Hematopoietic multipotent progenitor cell treated with erythropoietin and hydrocortisone succinate and interleukin-3 and kit ligand, for 4 days (in vitro differentiated cells): ENCODE results near the gene PTPRZ1.

Source experiments
- DNase-seq: peaks from one replicate; pipeline ENCODE4 v3.0.0-alpha.2; 2015

Gene PTPRZ1

GRCh38 chr7:121872831-121873288, at the start of gene PTPRZ1:
PTPRZ1 (plus strand) TSS chr7:121873161; CDS start chr7:121873500, 339 bp downstream.
- DNase-seq, result peak; percentile 24

- DNase-seq, result no peak
Measured at GRCh38 chr7:121824276-121824675, 48.7 kb upstream of the PTPRZ1 start.

GRCh38 chr7:121831351-121831750, 41.6 kb upstream of the PTPRZ1 start:
- no peak for DNase-seq

GRCh38 chr7:121831801-121832200, 41.2 kb upstream of the PTPRZ1 start:
- DNase-seq, result no peak

GRCh38 chr7:121832347-121832746, 40.6 kb upstream of the PTPRZ1 start:
- no peak for DNase-seq

- DNase-seq, result no peak
Measured at GRCh38 chr7:121833991-121834390, 39.0 kb upstream of the PTPRZ1 start.

GRCh38 chr7:121837462-121837861, 35.5 kb upstream of the PTPRZ1 start:
- DNase-seq, result no peak

GRCh38 chr7:121847041-121847440, 25.9 kb upstream of the PTPRZ1 start:
- no peak for DNase-seq

- no peak for DNase-seq
Measured at GRCh38 chr7:121853307-121853706, 19.7 kb upstream of the PTPRZ1 start.

GRCh38 chr7:121860953-121861352, 12.0 kb upstream of the PTPRZ1 start:
- DNase-seq, result no peak

GRCh38 chr7:121862591-121862990, 10.4 kb upstream of the PTPRZ1 start:
- DNase-seq, result no peak

- DNase-seq, result no peak
Measured at GRCh38 chr7:121871188-121871587, 1.8 kb upstream of the PTPRZ1 start.

GRCh38 chr7:121873289-121874194, 581 bp downstream of the PTPRZ1 start:
- peak; percentile 11 for DNase-seq

GRCh38 chr7:121874298-121874697, 1.3 kb downstream of the PTPRZ1 start:
- no peak for DNase-seq

- no peak for DNase-seq
Measured at GRCh38 chr7:121875203-121875602, 2.2 kb downstream of the PTPRZ1 start.

GRCh38 chr7:121876656-121877500, 3.9 kb downstream of the PTPRZ1 start:
- no peak for DNase-seq

GRCh38 chr7:121878918-121879464, 6.0 kb downstream of the PTPRZ1 start:
- DNase-seq, result no peak

GRCh38 chr7:121879544-121879943, 6.6 kb downstream of the PTPRZ1 start:
- no peak for DNase-seq

GRCh38 chr7:121882731-121883130, 9.8 kb downstream of the PTPRZ1 start:
- no peak for DNase-seq

GRCh38 chr7:121885166-121885920, 12.4 kb downstream of the PTPRZ1 start:
- no peak for DNase-seq

GRCh38 chr7:121887634-121888033, 14.7 kb downstream of the PTPRZ1 start:
- no peak for DNase-seq

- no peak for DNase-seq
Measured at GRCh38 chr7:121890833-121891232, 17.9 kb downstream of the PTPRZ1 start.

GRCh38 chr7:121891731-121892130, 18.8 kb downstream of the PTPRZ1 start:
- no peak for DNase-seq
